IMR-90 (cell line): ENCODE measurements around the gene DICER1. TPM values are rescaled to one million over a fixed set of nuclear protein-coding genes. Genes with fewer than 3 reads are reported as not detected.
"Not testable (repeated sequence)": the region's sequence is repeated elsewhere in the genome, so short reads cannot be mapped to it uniquely, and the experiment has no call there.

Experiments
- ATAC-seq: fragments of 200-7000 bp; cut with Tn5 transposase; 2 replicates; pipeline ENCODE4 v1.9.1; 2020; ENCODE audit warnings: low read depth, mild to moderate bottlenecking, moderate library complexity
- BruUV-seq: library from RNA; stranded (reverse); fragments of 400-500 nt; replicated peaks from 2 replicates; lab custom pipeline; 2021; lab: Mats Ljungman, UMichigan
- CTCF ChIA-PET: fragments of 300-600 bp; formaldehyde crosslinking; extraction: SDS; loops from one replicate; lab custom pipeline; 2021; ENCODE audit warnings: antibody characterized with exemption; lab: Yijun Ruan, JAX
- POLR2A ChIA-PET: fragments of 300-600 bp; sonication (Branson Sonifier 250); formaldehyde crosslinking; loops from one replicate; lab custom pipeline; 2022; ENCODE audit warnings: antibody characterized with exemption; ENCODE audit not compliant: unreplicated experiment; lab: Charles Lee
- DNase-seq: peaks from one replicate; pipeline ENCODE4 v3.0.0; 2013
- H2AFZ ChIP-seq: replicated peaks from 2 replicates; pipeline ENCODE3; 2013; ENCODE audit warnings: low read length, mild to moderate bottlenecking; ENCODE audit not compliant: poor library complexity
- H2AK5ac ChIP-seq: 2 replicates; pipeline ENCODE4 v1.6.1; 2013; ENCODE audit warnings: low read depth, low read length, inconsistent platforms
- H2AK9ac ChIP-seq: replicated peaks from 2 replicates; pipeline ENCODE3; 2013; ENCODE audit warnings: mild to moderate bottlenecking, low read depth, low read length, moderate library complexity; ENCODE audit not compliant: poor library complexity
- H2BK120ac ChIP-seq: 2 replicates; pipeline ENCODE4 v1.6.1; 2013; ENCODE audit warnings: low read depth, low read length, inconsistent platforms
- H2BK15ac ChIP-seq: 3 replicates; pipeline ENCODE4 v1.6.1; 2013; ENCODE audit warnings: low read depth, low read length, inconsistent platforms
- H2BK20ac ChIP-seq: 2 replicates; pipeline ENCODE4 v1.6.1; 2013; ENCODE audit warnings: low read depth, mild to moderate bottlenecking, inconsistent platforms, low read length, moderate library complexity
- H2BK5ac ChIP-seq: 2 replicates; pipeline ENCODE4 v1.6.1; 2013; ENCODE audit warnings: mild to moderate bottlenecking, low read depth, low read length, inconsistent platforms; ENCODE audit not compliant: poor library complexity, severe bottlenecking
- H3K14ac ChIP-seq: replicated peaks from 2 replicates; pipeline ENCODE4 v1.6.1; 2013; ENCODE audit warnings: low read depth, low read length, inconsistent platforms
- H3K18ac ChIP-seq: 2 replicates; pipeline ENCODE4 v1.6.1; 2013; ENCODE audit warnings: low read depth, low read length, control low read depth
- H3K23ac ChIP-seq: 2 replicates; pipeline ENCODE4 v1.6.1; 2013; ENCODE audit warnings: low read depth, low read length, inconsistent platforms
- H3K27ac ChIP-seq: 2 replicates; pipeline ENCODE4 v1.5.1; 2013; ENCODE audit warnings: mild to moderate bottlenecking, control low read depth, low read length; ENCODE audit not compliant: insufficient read depth
- H3K27me3 ChIP-seq: 2 replicates; pipeline ENCODE4 v1.6.1; 2013; ENCODE audit warnings: low read length; ENCODE audit not compliant: control insufficient read depth, insufficient read depth
- H3K36me3 ChIP-seq: 2 replicates; pipeline ENCODE4 v1.6.1; 2013; ENCODE audit warnings: low read length, mixed read lengths; ENCODE audit not compliant: control insufficient read depth, insufficient read depth
- H3K4ac ChIP-seq: 2 replicates; pipeline ENCODE4 v1.6.1; 2013; ENCODE audit warnings: low read depth, low read length, inconsistent platforms
- H3K4me1 ChIP-seq: 2 replicates; pipeline ENCODE4 v1.6.1; 2013; ENCODE audit warnings: low read length, mixed read lengths; ENCODE audit not compliant: control insufficient read depth, insufficient read depth
- H3K4me2 ChIP-seq: 2 replicates; pipeline ENCODE4 v1.6.1; 2013; ENCODE audit warnings: low read depth, mild to moderate bottlenecking, control low read depth, low read length, moderate library complexity
- H3K4me3 ChIP-seq: 2 replicates; pipeline ENCODE4 v1.5.1; 2013; ENCODE audit warnings: low read depth, mild to moderate bottlenecking, control low read depth, low read length, moderate library complexity; ENCODE audit not compliant: insufficient read depth
- H3K56ac ChIP-seq: 2 replicates; pipeline ENCODE4 v1.6.1; 2013; ENCODE audit warnings: low read length, inconsistent platforms; ENCODE audit not compliant: insufficient read depth; ENCODE audit errors: extremely low read depth
- H3K79me1 ChIP-seq, 2 experiments: 2 replicates each; pipeline ENCODE4 v1.6.1; 2013; ENCODE audit warnings: low read length in 2 of 2, inconsistent platforms in 1 of 2, low read depth in 1 of 2
- H3K9ac ChIP-seq: 2 replicates; pipeline ENCODE4 v1.6.1; 2013; ENCODE audit warnings: low read depth, low read length, control low read depth
- H3K9me1 ChIP-seq: 2 replicates; pipeline ENCODE4 v1.6.1; 2013; ENCODE audit warnings: low read length, inconsistent platforms; ENCODE audit not compliant: insufficient read depth
- H3K9me3 ChIP-seq: 2 replicates; pipeline ENCODE4 v1.6.1; 2013; ENCODE audit warnings: low read length; ENCODE audit not compliant: control insufficient read depth, insufficient read depth
- H4K20me1 ChIP-seq: 2 replicates; pipeline ENCODE4 v1.6.1; 2013; ENCODE audit warnings: low read length, inconsistent platforms; ENCODE audit not compliant: insufficient read depth
- H4K5ac ChIP-seq: 2 replicates; pipeline ENCODE4 v1.6.1; 2013; ENCODE audit warnings: mild to moderate bottlenecking, low read depth, low read length, control low read depth
- H4K8ac ChIP-seq, 2 experiments: 2 replicates each; pipeline ENCODE4 v1.6.1; 2013; ENCODE audit warnings: low read depth in 2 of 2, low read length in 2 of 2, control low read depth in 1 of 2, inconsistent platforms in 1 of 2
- H4K91ac ChIP-seq: 2 replicates; pipeline ENCODE4 v1.6.1; 2013; ENCODE audit warnings: low read depth, low read length, inconsistent platforms; ENCODE audit not compliant: insufficient read depth
- SMC3 ChIP-seq: fragments of 150-350 bp; IDR thresholded peaks from 2 replicates; pipeline ENCODE4 v1.6.1; 2016; ENCODE audit warnings: low read depth, mild to moderate bottlenecking, antibody characterized with exemption, low read length, moderate library complexity
- WGBS, 2 experiments: methylation state at CpG; one replicate each; pipeline versions ENCODE4 v1.1.5 to v1.1.7; 2013; ENCODE audit warnings: missing lambda C conversion rate in 2 of 2; ENCODE audit not compliant: insufficient read length in 1 of 2; ENCODE audit errors: extremely low coverage in 2 of 2; 5-methylcytosine and 5-hydroxymethylcytosine counted together
- dilution Hi-C: fragments of 300-500 bp; cut with HindIII; formaldehyde crosslinking; loops from one replicate; pipeline ENCODE4 v1.14.3; 2018; ENCODE audit warnings: low sequenced_read_pairs; ENCODE audit not compliant: unreplicated experiment
- in situ Hi-C: fragments of 300-500 bp; cut with MboI; formaldehyde crosslinking; loops from 3 replicates; pipeline ENCODE4 v1.14.3; 2019; ENCODE audit warnings: low sequenced_read_pairs, inconsistent platforms, mixed read lengths
- intact Hi-C: fragments of 100-400 bp; cut with micrococcal nuclease; formaldehyde crosslinking; loops from 2 replicates; pipeline ENCODE4 v1.10.0; 2022
- polyA plus RNA-seq, 3 experiments: library from polyadenylated mRNA; depleted of rRNA; stranded (reverse); fragments of >200 nt; gene quantifications; 2 replicates each; pipeline ENCODE4 v1.2.3, GENCODE V29; 2012; ENCODE audit warnings: low replicate concordance in 1 of 3
- total RNA-seq: library from RNA; depleted of rRNA; stranded (reverse); fragments of >200 nt; gene quantifications from 2 replicates; pipeline ENCODE4 v1.2.3, GENCODE V29; 2012

The DICER1 gene
- total and polyA plus RNA-seq, 2 of the 4 experiments (the other 2 are of a cell fraction): 9.7 to 49.5 TPM

- no peak overlapping the region for H2AFZ ChIP-seq
- no peaks in the 10 kb centered on the region for H3K9me3 ChIP-seq
- CTCF ChIA-PET: interaction anchor here (0.5 kb wide), 1 partner anchor 8 kb away, joined by 4 read pairs; no protein-coding TSS in a partner anchor
- no peak for TF ChIP-seq SMC3
- no peak overlapping the region for H3K9ac ChIP-seq
- no peaks in the 10 kb centered on the region for H3K36me3 ChIP-seq
- H2BK20ac ChIP-seq: no peak overlapping the region
- no peak overlapping the region for H2BK15ac ChIP-seq
- H3K23ac ChIP-seq: no peak overlapping the region
- no peak overlapping the region for H4K5ac ChIP-seq
- no peaks in the 10 kb centered on the region for H3K9me1 ChIP-seq
- no peak overlapping the region for H3K27ac ChIP-seq
- in situ Hi-C loops (no loop called here), intact Hi-C loops (no loop called here), dilution Hi-C loops (no loop called here)
- no peak overlapping the region for H3K4me2 ChIP-seq
- H3K56ac ChIP-seq: no peak overlapping the region
- DNase-seq: no peak
- H3K79me1 ChIP-seq: no peaks in the 10 kb centered on the region
- H3K18ac ChIP-seq: no peak overlapping the region
- H3K14ac ChIP-seq: no peak overlapping the region
- H4K91ac ChIP-seq: no peak overlapping the region
- POLR2A ChIA-PET: no interaction called here
- WGBS, 2 experiments: no CpG with 5 or more reads among the region's 2 CpGs
- H2AK9ac ChIP-seq: no peak overlapping the region
- no peak overlapping the region for H3K4me3 ChIP-seq
- no peak overlapping the region for H4K8ac ChIP-seq
- H3K27me3 ChIP-seq: peaks cover 1% of the 10 kb centered on the region; the same call in 1 of the 2 replicates
- H2BK120ac ChIP-seq: no peak overlapping the region
- no peaks in the 10 kb centered on the region for H4K20me1 ChIP-seq
- no TSS peak for BruUV-seq
- no peak overlapping the region for H2AK5ac ChIP-seq
- no peak for ATAC-seq
- H3K4me1 ChIP-seq: no peaks in the 10 kb centered on the region
- H2BK5ac ChIP-seq: no peak overlapping the region
- no peak overlapping the region for H3K4ac ChIP-seq
These were observed 47.4 kb upstream of the DICER1 start for GRCh38 chr14:95204705-95205104.

GRCh38 chr14:95201745-95202144 lies 44.4 kb upstream of the DICER1 start:
- POLR2A ChIA-PET, H2BK15ac ChIP-seq, H3K4me2 ChIP-seq, H3K9ac ChIP-seq, H2AK5ac ChIP-seq, H3K18ac ChIP-seq, H3K36me3 ChIP-seq, BruUV-seq, H4K8ac ChIP-seq, H3K56ac ChIP-seq, ATAC-seq, CTCF ChIA-PET, H3K14ac ChIP-seq, H4K91ac ChIP-seq, H2BK5ac ChIP-seq, H3K4me3 ChIP-seq, H2AFZ ChIP-seq, H3K9me3 ChIP-seq, H3K4me1 ChIP-seq, H2BK20ac ChIP-seq, DNase-seq, dilution Hi-C loops, H2BK120ac ChIP-seq, in situ Hi-C loops, H3K23ac ChIP-seq, H4K5ac ChIP-seq, H3K27ac ChIP-seq, H2AK9ac ChIP-seq, H3K27me3 ChIP-seq, H3K9me1 ChIP-seq, H3K79me1 ChIP-seq, intact Hi-C loops, H4K20me1 ChIP-seq, H3K4ac ChIP-seq: not testable (repeated sequence)
- WGBS, 2 experiments: no CpG with 5 or more reads among the region's 2 CpGs
